ENCODE results near the gene MACROD2. TPM values are rescaled to one million over a fixed set of nuclear protein-coding genes. Genes with fewer than 3 reads are reported as not detected.

MACROD2 gene
- total and polyA plus RNA-seq, 2 donors (not counting 1 experiment from before 2014, with no cell fraction given), result 5.3 to 6.7 TPM

- H3K27me3 ChIP-seq (replicated peaks in 1 of 4; ENCODE audit: control extremely low read depth in 1 of 4, control insufficient read depth in 3 of 4, insufficient read depth in 4 of 4, low read length in 3 of 4), result no peaks in the 10 kb centered on the region
- no peak overlapping the region for H3K4me2 ChIP-seq (replicated peaks; ENCODE audit: low read depth, low read length, poor library complexity, severe bottlenecking)
- no peak overlapping the region for H3K4me3 Mint-ChIP-seq
- no peaks in the 10 kb centered on the region for H3K4me1 Mint-ChIP-seq
- no peaks in the 10 kb centered on the region for H3K36me3 ChIP-seq (replicated peaks in 1 of 2; ENCODE audit: control extremely low read depth in 1 of 2, control insufficient read depth in 1 of 2, extremely low read depth in 1 of 2, insufficient read depth in 2 of 2, low read length in 1 of 2)
- no peak overlapping the region for H3K27ac Mint-ChIP-seq
- H3K79me2 ChIP-seq (ENCODE audit: control insufficient read depth, insufficient read depth, low read length), result no peaks in the 10 kb centered on the region
- no peaks in the 10 kb centered on the region for H3K4me1 ChIP-seq (ENCODE audit: control insufficient read depth in 2 of 2, insufficient read depth in 2 of 2, low read length in 2 of 2)
- ChIA-PET CTCF (no interaction called here), POLR2A (no interaction called here)
- no peaks in the 10 kb centered on the region for H3K9me3 ChIP-seq (ENCODE audit: control extremely low read depth in 1 of 3, control insufficient read depth in 2 of 3, insufficient read depth in 1 of 3, low read length in 2 of 3)
- H3K27ac ChIP-seq (ENCODE audit: low read length in 2 of 2), result no peak overlapping the region
- intact Hi-C loops (cut with micrococcal nuclease), result no loop called here
- H3K27me3 Mint-ChIP-seq, result peaks cover 3% of the 10 kb centered on the region
- ATAC-seq (ENCODE audit: low read depth), result no peak
- no peak overlapping the region for H2AFZ ChIP-seq (ENCODE audit: insufficient read depth, low read depth, low read length, poor library complexity, severe bottlenecking)
- 63% methylated on average over 2 of the region's 2 CpGs for WGBS (ENCODE audit: insufficient coverage)
- H4K20me1 ChIP-seq (ENCODE audit: control insufficient read depth, insufficient read depth, low read length, poor library complexity, severe bottlenecking), result no peaks in the 10 kb centered on the region
- no peak for TF ChIP-seq CTCF (IDR thresholded peaks at IDR 0.05)
- no peak for TF ChIP-seq EZH2 (IDR thresholded peaks at IDR 0.05; ENCODE audit: borderline replicate concordance, insufficient read depth, low read depth, low read length, poor library complexity, severe bottlenecking)
- H3K9me3 Mint-ChIP-seq (ENCODE audit: insufficient read depth), result no peaks in the 10 kb centered on the region
- H3K9ac ChIP-seq (ENCODE audit: low read length), result no peak overlapping the region
- H3K4me3 ChIP-seq (ENCODE audit: control extremely low read depth in 1 of 5, extremely low read depth in 1 of 5, insufficient read depth in 1 of 5, low read depth in 2 of 5, low read length in 4 of 5), result no peak overlapping the region
- DNase-seq, result no peak
Measured at GRCh38 chr20:15610787-15611186, 1615.5 kb downstream of the MACROD2 start.

GRCh38 chr20:15611541-15611940, 1616.2 kb downstream of the MACROD2 start:
- H4K20me1 ChIP-seq (ENCODE audit: control insufficient read depth, insufficient read depth, low read length, poor library complexity, severe bottlenecking), result no peaks in the 10 kb centered on the region
- TF ChIP-seq EZH2 (IDR thresholded peaks at IDR 0.05; ENCODE audit: borderline replicate concordance, insufficient read depth, low read depth, low read length, poor library complexity, severe bottlenecking), result no peak
- no peak for TF ChIP-seq CTCF (IDR thresholded peaks at IDR 0.05)
- H3K4me1 Mint-ChIP-seq, result no peaks in the 10 kb centered on the region
- H3K9ac ChIP-seq (ENCODE audit: low read length), result no peak overlapping the region
- H3K27me3 ChIP-seq (replicated peaks in 1 of 4; ENCODE audit: control extremely low read depth in 1 of 4, control insufficient read depth in 3 of 4, insufficient read depth in 4 of 4, low read length in 3 of 4), result no peaks in the 10 kb centered on the region
- no peak for ATAC-seq (ENCODE audit: low read depth)
- no CpG with 5 or more reads among the region's 4 CpGs for whole genome bisulfite sequencing (ENCODE audit: insufficient coverage)
- no peak overlapping the region for H3K4me3 Mint-ChIP-seq
- no peak overlapping the region for H3K4me2 ChIP-seq (replicated peaks; ENCODE audit: low read depth, low read length, poor library complexity, severe bottlenecking)
- CTCF ChIA-PET, result interaction anchor here (0.9 kb wide), 1 partner anchor 9 kb away, joined by 3 read pairs; no protein-coding TSS in a partner anchor
- no peaks in the 10 kb centered on the region for H3K9me3 ChIP-seq (ENCODE audit: control extremely low read depth in 1 of 3, control insufficient read depth in 2 of 3, insufficient read depth in 1 of 3, low read length in 2 of 3)
- intact Hi-C loops (cut with micrococcal nuclease), result no loop called here
- no peak overlapping the region for H3K27ac Mint-ChIP-seq
- no peaks in the 10 kb centered on the region for H3K4me1 ChIP-seq (ENCODE audit: control insufficient read depth in 2 of 2, insufficient read depth in 2 of 2, low read length in 2 of 2)
- POLR2A ChIA-PET, result no interaction called here
- H3K36me3 ChIP-seq (replicated peaks in 1 of 2; ENCODE audit: control extremely low read depth in 1 of 2, control insufficient read depth in 1 of 2, extremely low read depth in 1 of 2, insufficient read depth in 2 of 2, low read length in 1 of 2), result no peaks in the 10 kb centered on the region
- no peaks in the 10 kb centered on the region for H3K79me2 ChIP-seq (ENCODE audit: control insufficient read depth, insufficient read depth, low read length)
- no peak overlapping the region for H2AFZ ChIP-seq (ENCODE audit: insufficient read depth, low read depth, low read length, poor library complexity, severe bottlenecking)
- no peaks in the 10 kb centered on the region for H3K9me3 Mint-ChIP-seq (ENCODE audit: insufficient read depth)
- DNase-seq, result no peak
- H3K4me3 ChIP-seq (ENCODE audit: control extremely low read depth in 1 of 5, extremely low read depth in 1 of 5, insufficient read depth in 1 of 5, low read depth in 2 of 5, low read length in 4 of 5), result no peak overlapping the region
- H3K27ac ChIP-seq (ENCODE audit: low read length in 2 of 2), result no peak overlapping the region
- peaks cover 3% of the 10 kb centered on the region for H3K27me3 Mint-ChIP-seq
